ENCODE measurements around the gene ANXA8.

The ANXA8 gene

GRCh38 chr10:47449102-47449978 is 34.6 kb downstream of the ANXA8 start:
- DNase-seq (ENCODE audit: low read depth in 3 of 3) = no peak

GRCh38 chr10:47447705-47448104 is 36.2 kb downstream of the ANXA8 start:
- no peak for DNase-seq (ENCODE audit: low read depth in 3 of 3)

GRCh38 chr10:47447209-47447608 is 36.7 kb downstream of the ANXA8 start:
- no peak for DNase-seq (ENCODE audit: low read depth in 3 of 3)

GRCh38 chr10:47445720-47446119 is 38.2 kb downstream of the ANXA8 start:
- no peak for DNase-seq (ENCODE audit: low read depth in 3 of 3)

GRCh38 chr10:47444047-47444446 is 39.9 kb downstream of the ANXA8 start:
- DNase-seq (ENCODE audit: low read depth in 3 of 3) = no peak

GRCh38 chr10:47443145-47443544 is 40.8 kb downstream of the ANXA8 start:
- no peak for DNase-seq (ENCODE audit: low read depth in 3 of 3)

- DNase-seq (ENCODE audit: low read depth in 3 of 3) = no peak
Measured at GRCh38 chr10:47442351-47442750, 41.6 kb downstream of the ANXA8 start.

- no peak for DNase-seq (ENCODE audit: low read depth in 3 of 3)
Measured at GRCh38 chr10:47441938-47442337, 42.0 kb downstream of the ANXA8 start.

GRCh38 chr10:47440207-47440606 is 43.7 kb downstream of the ANXA8 start:
- no peak for DNase-seq (ENCODE audit: low read depth in 3 of 3)

- DNase-seq (ENCODE audit: low read depth in 3 of 3) = no peak
Measured at GRCh38 chr10:47438857-47439474, 44.9 kb downstream of the ANXA8 start.

- DNase-seq (ENCODE audit: low read depth in 3 of 3) = no peak
Measured at GRCh38 chr10:47435081-47435480, 48.8 kb downstream of the ANXA8 start.

GRCh38 chr10:47425813-47426419 is 58.0 kb downstream of the ANXA8 start:
- no peak for DNase-seq (ENCODE audit: low read depth in 3 of 3)

GRCh38 chr10:47424231-47424630 is 59.7 kb downstream of the ANXA8 start:
- no peak for DNase-seq (ENCODE audit: low read depth in 3 of 3)

GRCh38 chr10:47423476-47423875 is 60.4 kb downstream of the ANXA8 start:
- DNase-seq (ENCODE audit: low read depth in 3 of 3) = no peak

- DNase-seq (ENCODE audit: low read depth in 3 of 3) = no peak
Measured at GRCh38 chr10:47421057-47421952, 62.6 kb downstream of the ANXA8 start.

GRCh38 chr10:47420305-47421056 is 63.4 kb downstream of the ANXA8 start:
- no peak for DNase-seq (ENCODE audit: low read depth in 3 of 3)

- no peak for DNase-seq (ENCODE audit: low read depth in 3 of 3)
Measured at GRCh38 chr10:47419421-47419820, 64.5 kb downstream of the ANXA8 start.

- DNase-seq (ENCODE audit: low read depth in 3 of 3) = no peak
Measured at GRCh38 chr10:47418966-47419365, 64.9 kb downstream of the ANXA8 start.

GRCh38 chr10:47418321-47418720 is 65.6 kb downstream of the ANXA8 start:
- no peak for DNase-seq (ENCODE audit: low read depth in 3 of 3)

Data from stimulated activated CD4-positive, alpha-beta T cell treated with anti-CD3 and anti-CD28 coated beads, TNF-alpha, amount 100 ng/mL, for 24 hours (primary cell).